ENCODE results near the gene PRDM13. TPM values are rescaled to one million over a fixed set of nuclear protein-coding genes. Genes with fewer than 3 reads are reported as not detected.

PRDM13 gene
- total and polyA plus RNA-seq, 2 of the 8 experiments (the other 6 are each of a cell fraction or from before 2014, with no cell fraction given) = 0.05 to 0.09 TPM

DNA sequence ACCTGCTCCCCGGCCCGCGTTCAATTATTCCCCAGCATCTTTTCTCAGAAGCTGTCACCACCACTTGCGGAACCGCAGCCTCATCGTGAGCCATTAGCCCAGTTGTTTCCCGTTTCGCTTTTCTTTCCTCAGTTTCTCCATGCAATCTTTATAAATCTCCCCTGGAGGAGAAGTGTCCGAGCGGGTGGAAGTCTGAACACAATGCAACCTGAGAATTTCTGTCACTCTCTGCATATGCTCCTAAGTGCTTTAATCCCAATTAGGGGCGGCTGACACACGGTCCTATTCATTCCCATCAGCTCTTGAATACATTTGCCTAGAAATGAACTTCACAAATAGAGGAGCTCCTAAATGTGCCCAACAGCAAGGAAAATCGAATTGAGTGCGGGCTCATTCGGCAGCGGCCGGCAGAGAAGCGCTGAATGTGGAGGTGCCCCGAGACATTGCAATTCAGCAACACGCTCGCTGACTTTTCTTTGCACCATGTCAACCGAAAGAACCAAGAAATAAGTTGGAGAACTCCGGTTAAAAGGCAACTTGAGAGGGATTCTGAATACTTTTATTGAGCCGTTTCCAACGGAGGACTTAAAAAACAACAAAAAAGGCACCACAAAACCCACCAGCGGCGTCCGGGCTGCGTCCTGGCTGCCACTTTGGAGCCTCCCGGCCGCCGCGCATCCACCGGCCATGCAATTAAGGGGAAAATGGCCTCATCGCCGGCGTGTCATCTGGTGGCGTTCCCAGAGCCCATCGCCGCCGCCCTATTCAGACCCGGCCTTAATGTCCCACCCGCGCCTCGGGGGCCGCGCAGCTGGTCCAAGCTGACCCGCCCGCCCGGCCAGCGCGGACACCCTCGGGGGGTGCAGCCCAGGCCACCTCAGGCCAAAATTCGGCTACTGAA is 3.9 kb upstream of the PRDM13 start:
- Histone ChIP-seq H3K36me3 (ENCODE audit: control insufficient read depth in 2 of 4, insufficient read depth in 4 of 4, low read length in 3 of 4) (no peaks in the 10 kb centered on the region; a peak in 1 of 8 replicates), H3K9ac (replicated peaks in 1 of 4; ENCODE audit: extremely low read depth in 1 of 4, low read depth in 3 of 4, low read length in 3 of 4) (no peak overlapping the region), H3K14ac (ENCODE audit: insufficient read length) (no peak overlapping the region), H3K9me3 (ENCODE audit: insufficient read depth in 2 of 2, low read depth in 1 of 2, low read length in 1 of 2) (no peaks in the 10 kb centered on the region), H2BK20ac (ENCODE audit: low read length) (no peak overlapping the region), H3K56ac (replicated peaks; ENCODE audit: insufficient read length, low read depth, low read length) (no peak overlapping the region), H4K5ac (ENCODE audit: insufficient read length, low read depth, low read length) (no peak overlapping the region), H2BK5ac (ENCODE audit: low read depth, low read length) (no peak overlapping the region), H3K4me3 (ENCODE audit: extremely low read depth in 1 of 4, insufficient read depth in 2 of 4, low read depth in 3 of 4, low read length in 4 of 4) (peak overlapping the region in 2 of 4 experiments; percentile 11 to 53; a peak in 4 of 8 replicates), H4K91ac (replicated peaks; ENCODE audit: insufficient read length, low read length) (no peak overlapping the region), H2BK12ac (ENCODE audit: low read depth, low read length) (no peak overlapping the region), H3K27me3 (replicated peaks in 1 of 4; ENCODE audit: control insufficient read depth in 3 of 4, extremely low read depth in 1 of 4, insufficient read depth in 3 of 4, low read length in 3 of 4) (peaks cover 82 to 98% (median 88%) of the 10 kb centered on the region in 4 experiments), H3K4me1 (replicated peaks in 1 of 4; ENCODE audit: control insufficient read depth in 3 of 4, insufficient read depth in 4 of 4, low read length in 3 of 4) (peaks cover 0 to 20% (median 7%) of the 10 kb centered on the region in 4 experiments; a peak in 5 of 7 replicates), H4K20me1 (replicated peaks in 1 of 2; ENCODE audit: control insufficient read depth in 1 of 2, insufficient read depth in 2 of 2, low read length in 2 of 2) (peaks cover 14 to 27% of the 10 kb centered on the region in 2 experiments), H3K4ac (replicated peaks; ENCODE audit: insufficient read length, low read depth, low read length) (no peak overlapping the region), H2BK120ac (replicated peaks; ENCODE audit: low read depth, low read length) (no peak overlapping the region), H3K23ac (ENCODE audit: insufficient read length) (no peak overlapping the region), H2AK5ac (ENCODE audit: low read depth, low read length) (no peak overlapping the region), H3K79me2 (ENCODE audit: control insufficient read depth in 1 of 2, insufficient read depth in 2 of 2, low read length in 2 of 2) (no peaks in the 10 kb centered on the region), H3K4me2 (ENCODE audit: insufficient read depth in 1 of 2, low read depth in 2 of 2, low read length in 2 of 2) (peak overlapping the region; percentile 58 to 69), H3K79me1 (ENCODE audit: low read depth, low read length) (no peaks in the 10 kb centered on the region), H2AFZ (ENCODE audit: low read length) (no peak overlapping the region), H2BK15ac (ENCODE audit: low read length) (no peak overlapping the region), H3K18ac (ENCODE audit: extremely low read depth, low read length) (no peak overlapping the region), H4K8ac (ENCODE audit: extremely low read depth, insufficient read depth, low read length) (no peak overlapping the region), H3K27ac (ENCODE audit: low read depth, low read length) (no peak overlapping the region), H3K23me2 (ENCODE audit: low read depth, low read length) (no peaks in the 10 kb centered on the region; the same call in 1 of the 2 replicates)
- FAIRE-seq (peak; percentile 32), DNase-seq (ENCODE audit: low read depth in 1 of 2, low spot score in 2 of 2) (peak in 1 of 2 experiments; percentile 70)
- TF ChIP-seq SUZ12 (IDR thresholded peaks at IDR 0.05; ENCODE audit: low read length) (peak; percentile 98), RNF2 (IDR thresholded peaks at IDR 0.05; ENCODE audit: borderline replicate concordance, low read depth, low read length, missing control alignments, poor library complexity, severe bottlenecking) (peak; percentile 92), GTF2F1 (IDR thresholded peaks at IDR 0.05; ENCODE audit: borderline replicate concordance, low read depth, low read length) (no peak), EZH2 (IDR thresholded peaks at IDR 0.05; ENCODE audit: low read depth, low read length, severe bottlenecking) (peak; percentile 91)
- TF ChIP-seq, protein P1, sequence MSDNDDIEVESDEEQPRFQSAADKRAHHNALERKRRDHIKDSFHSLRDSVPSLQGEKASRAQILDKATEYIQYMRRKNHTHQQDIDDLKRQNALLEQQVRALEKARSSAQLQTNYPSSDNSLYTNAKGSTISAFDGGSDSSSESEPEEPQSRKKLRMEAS (IDR thresholded peaks at IDR 0.05) = no peak
- POLR2A ChIA-PET (ENCODE audit: partially characterized antibody) = interaction anchor here (1.2 to 2.3 kb wide), 4 partner anchors 11 to 34 kb away, joined by 3 to 12 read pairs (median 6); partner anchors contain the start of gene CCNC
- CTCF ChIA-PET (ENCODE audit: partially characterized antibody) = interaction anchor here (0.7 to 2.9 kb wide), 8 partner anchors 10 to 144 kb away, joined by 3 to 15 read pairs (median 4); no protein-coding TSS in a partner anchor
- 7% methylated on average over 38 of the region's 54 CpGs; no CpG with 5 or more reads in 1 of the 2 experiments for WGBS, 2 experiments (ENCODE audit: extremely low coverage in 1 of 2, insufficient coverage in 1 of 2, insufficient read length in 1 of 2, insufficient replicate concordance in 2 of 2, low coverage in 1 of 2, low lambda C conversion rate in 2 of 2, missing lambda C conversion rate in 1 of 2)
